Panc1 (cell line): ENCODE measurements around the gene USP40. TPM values are rescaled to one million over a fixed set of nuclear protein-coding genes. Genes with fewer than 3 reads are reported as not detected.

ENCODE experiments used
- ATAC-seq: fragments of 200-7000 bp; cut with Tn5 transposase; 2 replicates; pipeline ENCODE4 v1.9.1; 2020; ENCODE audit warnings: mild to moderate bottlenecking, moderate library complexity
- BruUV-seq: library from RNA; stranded (reverse); fragments of 400-500 nt; replicated peaks from 2 replicates; lab custom pipeline; 2021; lab: Mats Ljungman, UMichigan
- CTCF ChIA-PET: fragments of 300-600 bp; sonication (Branson Sonifier 250); formaldehyde crosslinking; loops from one replicate; lab custom pipeline; 2022; ENCODE audit warnings: antibody characterized with exemption; lab: Charles Lee
- POLR2A ChIA-PET: fragments of 300-600 bp; sonication (Branson Sonifier 250); formaldehyde crosslinking; loops from one replicate; lab custom pipeline; 2022; ENCODE audit warnings: antibody characterized with exemption; lab: Charles Lee
- DNase-seq: peaks from one replicate; pipeline ENCODE4 v3.0.0-alpha.2; 2010; ENCODE audit warnings: low read depth, low spot score
- H3K27ac ChIP-seq: 2 replicates; pipeline ENCODE4 v1.5.1; 2011; ENCODE audit warnings: mild to moderate bottlenecking, low read length, inconsistent platforms
- H3K27me3 ChIP-seq: fragments of 200-500 bp; sonication (Bioruptor generic); 2 replicates; pipeline ENCODE4 v1.6.0; 2014; ENCODE audit warnings: low read length, inconsistent platforms; ENCODE audit not compliant: control insufficient read depth, insufficient read depth
- H3K36me3 ChIP-seq: fragments of 200-500 bp; sonication (Bioruptor generic); 2 replicates; pipeline ENCODE4 v1.5.1; 2014; ENCODE audit warnings: inconsistent platforms, mild to moderate bottlenecking, low read length, moderate library complexity; ENCODE audit not compliant: control insufficient read depth, insufficient read depth
- H3K4me1 ChIP-seq: 2 replicates; pipeline ENCODE4 v1.5.1; 2011; ENCODE audit warnings: inconsistent platforms, mild to moderate bottlenecking, low read length, moderate library complexity; ENCODE audit not compliant: control insufficient read depth, insufficient read depth
- H3K4me3 ChIP-seq, 2 experiments: 2 replicates each; pipeline ENCODE4 v1.5.1; 2011 to 2012; ENCODE audit warnings: low read depth in 2 of 2, low read length in 2 of 2, mild to moderate bottlenecking in 2 of 2, inconsistent platforms in 1 of 2, moderate library complexity in 1 of 2
- H3K9me3 ChIP-seq: fragments of 200-500 bp; sonication (Bioruptor generic); 2 replicates; pipeline ENCODE4 v1.5.1; 2014; ENCODE audit warnings: low read depth, mild to moderate bottlenecking, inconsistent platforms, low read length, moderate library complexity; ENCODE audit not compliant: control insufficient read depth, insufficient read depth
- CTCF ChIP-seq: fragments of 450-650 bp; IDR thresholded peaks from 2 replicates; pipeline ENCODE4 v1.5.1; 2017; ENCODE audit warnings: mild to moderate bottlenecking
- POLR2AphosphoS5 ChIP-seq: IDR thresholded peaks from 2 replicates; pipeline ENCODE4 v1.6.1; 2012; ENCODE audit warnings: mild to moderate bottlenecking, low read depth, low read length, moderate library complexity
- REST ChIP-seq, 2 experiments: IDR thresholded peaks; 2 replicates each; pipeline ENCODE4 v1.6.1; 2011 to 2012; ENCODE audit warnings: low read depth in 2 of 2, control low read depth in 1 of 2, low read length in 1 of 2, mild to moderate bottlenecking in 1 of 2, moderate library complexity in 1 of 2; ENCODE audit not compliant: insufficient read depth in 1 of 2
- SIN3A ChIP-seq: IDR thresholded peaks from 2 replicates; pipeline ENCODE4 v1.6.1; 2012; ENCODE audit warnings: low read depth, mild to moderate bottlenecking, low read length, moderate library complexity, borderline replicate concordance; ENCODE audit not compliant: insufficient read depth
- TCF7L2 ChIP-seq: IDR thresholded peaks from 2 replicates; pipeline ENCODE4 v1.6.1; 2011; ENCODE audit warnings: mild to moderate bottlenecking, low read depth, low read length, inconsistent platforms
- in situ Hi-C: cut with HindIII; loops from 2 replicates; pipeline ENCODE4 v1.10.0; 2016; ENCODE audit warnings: low sequenced_read_pairs, low pct_unique_long_range_greater_than_20kb
- intact Hi-C: fragments of 100-400 bp; cut with micrococcal nuclease; formaldehyde crosslinking; loops from one replicate; pipeline ENCODE4 v1.10.0; 2022; ENCODE audit not compliant: unreplicated experiment
- total RNA-seq: library from RNA; stranded (reverse); gene quantifications from one replicate; pipeline ENCODE4 v1.2.1, GENCODE V29; 2021; ENCODE audit not compliant: unreplicated experiment

The USP40 gene
- total RNA-seq, 1 experiment from 2014 or later = 26.6 TPM

GRCh38 chr2:233474308-233475160 lies 92.0 kb downstream of the USP40 start:
- ChIA-PET POLR2A (no interaction called here), CTCF (no interaction called here)
- Histone ChIP-seq H3K4me1 (no peaks in the 10 kb centered on the region), H3K27ac (no peak overlapping the region), H3K9me3 (no peaks in the 10 kb centered on the region), H3K27me3 (no peaks in the 10 kb centered on the region), H3K36me3 (peaks cover 2% of the 10 kb centered on the region; the same call in 1 of the 2 replicates), H3K4me3 (no peak overlapping the region)
- in situ Hi-C loops = no loop called here
- BruUV-seq = no TSS peak
- intact Hi-C loops = no loop called here
- ATAC-seq = no peak
- TF ChIP-seq POLR2AphosphoS5 (no peak), CTCF (no peak), TCF7L2 (no peak), SIN3A (no peak), REST (IDR thresholded peaks at IDR 0.05; ENCODE audit: insufficient read depth in 1 of 2, low read depth in 2 of 2, low read length in 1 of 2) (no peak)
- no peak for DNase-seq

- Histone ChIP-seq H3K27ac (no peak overlapping the region), H3K4me1 (no peaks in the 10 kb centered on the region), H3K36me3 (peaks cover 3% of the 10 kb centered on the region; the same call in 1 of the 2 replicates), H3K4me3 (no peak overlapping the region), H3K27me3 (no peaks in the 10 kb centered on the region), H3K9me3 (no peaks in the 10 kb centered on the region)
- no peak for TF ChIP-seq REST (IDR thresholded peaks at IDR 0.05; ENCODE audit: insufficient read depth in 1 of 2, low read depth in 2 of 2, low read length in 1 of 2)
- no peak for TF ChIP-seq SIN3A
- no peak for TF ChIP-seq TCF7L2
- TF ChIP-seq POLR2AphosphoS5 = no peak
- no peak for TF ChIP-seq CTCF
- ATAC-seq (no peak), DNase-seq (no peak)
- ChIA-PET POLR2A (no interaction called here), CTCF (no interaction called here)
- intact Hi-C loops = no loop called here
- in situ Hi-C loops = no loop called here
- BruUV-seq = no TSS peak
These were observed 92.7 kb downstream of the USP40 start for GRCh38 chr2:233473878-233474277.
